Prostate gland (tissue), 2 donors: ENCODE results near the gene NAA40. TPM values are rescaled to one million over a fixed set of nuclear protein-coding genes. Genes with fewer than 3 reads are reported as not detected.

Source experiments
- DNase-seq: peaks from one replicate; pipeline ENCODE4 v3.0.0-alpha.2; 2019; ENCODE audit warnings: low spot score
- H3K27ac ChIP-seq, 2 donors: fragments of 200-600 bp; sonication (generic); 2 replicates each; pipeline ENCODE4 v1.5.1; 2017 to 2019
- H3K27me3 ChIP-seq: fragments of 200-600 bp; sonication (generic); replicated peaks from 2 replicates; pipeline ENCODE4 v1.5.1; 2019; ENCODE audit not compliant: insufficient read depth
- H3K36me3 ChIP-seq, 2 donors: fragments of 200-600 bp; sonication (generic); 1 replicate in 1 of 2; 2 replicates in 1 of 2; pipeline versions ENCODE4 v1.5.1 to v1.8.1; 2017 to 2019
- H3K4me1 ChIP-seq: fragments of 200-600 bp; sonication (generic); replicated peaks from 2 replicates; pipeline ENCODE4 v1.5.1; 2019
- H3K4me3 ChIP-seq, 2 donors: fragments of 200-600 bp; sonication (generic); 2 replicates each; pipeline ENCODE4 v1.5.1; 2017 to 2019
- H3K9me3 ChIP-seq: fragments of 200-600 bp; sonication (generic); 2 replicates; pipeline ENCODE4 v1.5.1; 2017
- CTCF ChIP-seq, 4 experiments: fragments of 200-600 bp in 2 of 4; fragments of 450-650 bp in 2 of 4; sonication (generic) in 2 of 4; IDR thresholded peaks; 1 replicate in 3 of 4; 2 replicates in 1 of 4; pipeline ENCODE4 v1.5.1; 2016 to 2019; ENCODE audit warnings: antibody characterized with exemption in 4 of 4, mild to moderate bottlenecking in 2 of 4, moderate library complexity in 2 of 4
- POLR2A ChIP-seq: fragments of 450-650 bp; IDR thresholded peaks from one replicate; pipeline ENCODE4 v1.6.1; 2016; ENCODE audit warnings: antibody characterized with exemption, mild to moderate bottlenecking
- POLR2AphosphoS5 ChIP-seq: sonication (generic); formaldehyde crosslinking; IDR thresholded peaks from one replicate; pipeline ENCODE4 v1.6.1; 2017; ENCODE audit warnings: antibody characterized with exemption
- WGBS: methylation state at CpG from one replicate; pipeline ENCODE4 v1.1.5; 2018; 5-methylcytosine and 5-hydroxymethylcytosine counted together
- intact Hi-C: fragments of 100-400 bp; cut with DNase I; formaldehyde crosslinking; loops from one replicate; pipeline ENCODE4 v1.14.2; 2022
- total RNA-seq, 2 donors: library from RNA; depleted of rRNA; stranded (reverse); fragments of >200 nt; gene quantifications; one replicate each; pipeline ENCODE4 v1.1.0, GENCODE V29; 2016

NAA40 gene
- total RNA-seq, 2 donors from 2014 or later = 23.3 to 24.7 TPM

GRCh38 chr11:63978551-63979239, 39.9 kb downstream of the NAA40 start:
- peaks cover 18% of the 10 kb centered on the region for H3K4me1 ChIP-seq
- H3K27me3 ChIP-seq = no peaks in the 10 kb centered on the region
- no peaks in the 10 kb centered on the region for H3K9me3 ChIP-seq
- H3K4me3 ChIP-seq = no peak overlapping the region
- WGBS = 40% methylated on average over 10 of the region's 10 CpGs
- intact Hi-C loops = no loop called here
- TF ChIP-seq CTCF (IDR thresholded peaks at IDR 0.05) = no peak
- TF ChIP-seq POLR2AphosphoS5 = peak; percentile 48
- no peak for TF ChIP-seq POLR2A
- H3K27ac ChIP-seq = peak overlapping the region; percentile 58 to 66
- DNase-seq = peak; percentile 36
- H3K36me3 ChIP-seq = no peaks in the 10 kb centered on the region

DNA sequence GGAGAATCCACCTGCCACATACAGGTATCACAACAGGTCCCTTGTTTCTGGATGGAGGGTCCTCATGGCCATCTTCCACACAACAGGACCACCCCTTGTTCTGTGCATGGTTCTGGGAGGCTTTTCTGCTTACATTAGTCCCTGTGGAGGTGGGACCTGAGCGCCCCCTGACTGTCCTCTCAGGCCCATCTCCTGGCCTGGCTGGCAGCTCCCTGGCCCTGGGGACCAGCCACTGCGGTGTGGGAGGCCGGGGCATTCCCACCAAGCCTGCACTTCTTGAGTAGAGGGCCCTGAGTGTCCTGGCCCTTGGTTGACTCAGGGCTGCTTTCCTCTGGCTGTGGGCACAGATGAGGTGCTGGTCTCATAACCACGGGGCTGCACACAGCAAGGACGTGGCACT, 40.6 kb downstream of the NAA40 start:
- Histone ChIP-seq H3K36me3 (no peaks in the 10 kb centered on the region), H3K27ac (peak overlapping the region; percentile 58 to 66), H3K27me3 (no peaks in the 10 kb centered on the region), H3K4me1 (peaks cover 18% of the 10 kb centered on the region), H3K9me3 (no peaks in the 10 kb centered on the region), H3K4me3 (no peak overlapping the region)
- TF ChIP-seq POLR2A (no peak), CTCF (IDR thresholded peaks at IDR 0.05) (no peak), POLR2AphosphoS5 (no peak)
- DNase-seq = no peak
- 82% methylated on average over 5 of the region's 5 CpGs for WGBS
- intact Hi-C loops = no loop called here

DNA sequence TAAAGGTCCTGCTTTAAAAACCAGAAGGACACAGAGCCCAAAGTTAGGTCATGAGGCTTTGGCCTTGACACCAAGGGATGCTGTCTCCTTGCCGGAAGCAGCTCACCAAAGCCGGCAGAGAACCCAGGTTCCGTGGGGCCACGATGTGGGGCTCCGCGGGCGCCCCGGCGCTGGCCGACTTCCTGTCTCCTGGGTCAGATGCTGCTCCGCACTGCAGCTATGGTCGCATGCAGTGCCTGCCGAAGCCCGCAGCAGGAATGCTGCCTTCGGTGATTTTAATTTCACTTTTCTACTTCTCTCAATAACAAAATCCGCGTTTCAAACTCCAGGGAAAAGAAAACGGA, 47.0 kb downstream of the NAA40 start:
- Histone ChIP-seq H3K27me3 (no peaks in the 10 kb centered on the region), H3K27ac (peak overlapping the region; percentile 75 to 78), H3K4me1 (peaks cover 7% of the 10 kb centered on the region), H3K36me3 (no peaks in the 10 kb centered on the region), H3K4me3 (peak overlapping the region; percentile 76 to 94), H3K9me3 (no peaks in the 10 kb centered on the region)
- intact Hi-C loops = no loop called here
- no peak for DNase-seq
- 1% methylated on average over 18 of the region's 18 CpGs for WGBS
- TF ChIP-seq CTCF (IDR thresholded peaks at IDR 0.05) (peak in 1 of 4 experiments; percentile 3), POLR2AphosphoS5 (no peak), POLR2A (no peak)

GRCh38 chr11:63986156-63986931, 47.5 kb downstream of the NAA40 start, which contains the start of gene OTUB1:
Gene OTUB1, plus strand, starts transcription at chr11:63986438. Its CDS starts 19 bp downstream, at chr11:63986457.
- Histone ChIP-seq H3K9me3 (no peaks in the 10 kb centered on the region), H3K27me3 (no peaks in the 10 kb centered on the region), H3K4me3 (peak within 1 kb of the TSS; percentile 76 to 94), H3K27ac (peak within 1 kb of the TSS; percentile 75 to 78), H3K4me1 (peaks cover 7% of the 10 kb centered on the region), H3K36me3 (peaks cover 0 to 4% of the 10 kb centered on the region in 2 donors)
- WGBS = under 1% methylated on average over 61 of the region's 63 CpGs
- TF ChIP-seq POLR2A = peak; percentile 65
- TF ChIP-seq CTCF (IDR thresholded peaks at IDR 0.05) = peak in 2 of 4 experiments; percentile 14 to 20
- peak; percentile 95 for TF ChIP-seq POLR2AphosphoS5
- peak; percentile 94 for DNase-seq
- intact Hi-C loops = no loop called here
